GM21576 (cell line): ENCODE data around the gene TAF13.
"Not testable (repeated sequence)": the region's sequence is repeated elsewhere in the genome, so short reads cannot be mapped to it uniquely, and the experiment has no call there.

Experiments
- ATAC-seq: cut with Tn5 transposase; IDR thresholded peaks from one replicate; pipeline ENCODE4 v1.9.1; 2021; ENCODE audit warnings: mild to moderate bottlenecking, moderate library complexity; ENCODE audit not compliant: unreplicated experiment

TAF13 gene

GRCh38 chr1:109091839-109092193 lies 16.0 kb upstream of the TAF13 start:
- ATAC-seq = no peak

GRCh38 chr1:109091078-109091838 lies 15.5 kb upstream of the TAF13 start:
- peak; percentile 41 for ATAC-seq

GRCh38 chr1:109090196-109091077 lies 14.6 kb upstream of the TAF13 start, which contains the start of gene TMEM167B:
TSS of gene TMEM167B (plus strand) at chr1:109090764. CDS start at chr1:109090873, 109 bp downstream.
- peak; percentile 92 for ATAC-seq

- ATAC-seq = no peak
These were observed 13.6 kb upstream of the TAF13 start for GRCh38 chr1:109089242-109090015.

- no peak for ATAC-seq
These were observed 9.0 kb upstream of the TAF13 start for GRCh38 chr1:109084563-109085517.

- ATAC-seq = no peak
These were observed 8.1 kb upstream of the TAF13 start for GRCh38 chr1:109083923-109084322.

GRCh38 chr1:109083501-109083900 lies 7.7 kb upstream of the TAF13 start:
- ATAC-seq = no peak

GRCh38 chr1:109080441-109081082 lies 4.8 kb upstream of the TAF13 start:
- no peak for ATAC-seq

GRCh38 chr1:109079240-109079622 lies 3.4 kb upstream of the TAF13 start:
- no peak for ATAC-seq

- ATAC-seq = no peak
These were observed 2.5 kb upstream of the TAF13 start for GRCh38 chr1:109078317-109078716.

- no peak for ATAC-seq
These were observed 6.5 kb downstream of the TAF13 start for GRCh38 chr1:109069294-109069693.

GRCh38 chr1:109067883-109068282 lies 7.9 kb downstream of the TAF13 start:
- ATAC-seq = no peak

GRCh38 chr1:109065137-109065536 lies 10.7 kb downstream of the TAF13 start:
- ATAC-seq = no peak

- ATAC-seq = no peak
These were observed 14.6 kb downstream of the TAF13 start for GRCh38 chr1:109061183-109061582.

- no peak for ATAC-seq
These were observed 15.1 kb downstream of the TAF13 start for GRCh38 chr1:109060707-109061106.

- ATAC-seq = no peak
These were observed 16.8 kb downstream of the TAF13 start for GRCh38 chr1:109059026-109059425.

- no peak for ATAC-seq
These were observed 19.7 kb downstream of the TAF13 start for GRCh38 chr1:109056064-109056463.

- not testable (repeated sequence) for ATAC-seq
These were observed 23.7 kb downstream of the TAF13 start for GRCh38 chr1:109052145-109052544.

- ATAC-seq = no peak
These were observed 25.4 kb downstream of the TAF13 start for GRCh38 chr1:109050228-109050995.
